GM12801 (cell line): Measurements from ENCODE around the gene CYP4F8.

Experiments
- TF ChIP-seq, protein P1 (sequence below): IDR thresholded peaks from one replicate; pipeline ENCODE4 v1.5.1; 2011; ENCODE audit warnings: control low read depth; ENCODE audit not compliant: insufficient read length; ENCODE audit errors: extremely low read depth

Gene CYP4F8

DNA sequence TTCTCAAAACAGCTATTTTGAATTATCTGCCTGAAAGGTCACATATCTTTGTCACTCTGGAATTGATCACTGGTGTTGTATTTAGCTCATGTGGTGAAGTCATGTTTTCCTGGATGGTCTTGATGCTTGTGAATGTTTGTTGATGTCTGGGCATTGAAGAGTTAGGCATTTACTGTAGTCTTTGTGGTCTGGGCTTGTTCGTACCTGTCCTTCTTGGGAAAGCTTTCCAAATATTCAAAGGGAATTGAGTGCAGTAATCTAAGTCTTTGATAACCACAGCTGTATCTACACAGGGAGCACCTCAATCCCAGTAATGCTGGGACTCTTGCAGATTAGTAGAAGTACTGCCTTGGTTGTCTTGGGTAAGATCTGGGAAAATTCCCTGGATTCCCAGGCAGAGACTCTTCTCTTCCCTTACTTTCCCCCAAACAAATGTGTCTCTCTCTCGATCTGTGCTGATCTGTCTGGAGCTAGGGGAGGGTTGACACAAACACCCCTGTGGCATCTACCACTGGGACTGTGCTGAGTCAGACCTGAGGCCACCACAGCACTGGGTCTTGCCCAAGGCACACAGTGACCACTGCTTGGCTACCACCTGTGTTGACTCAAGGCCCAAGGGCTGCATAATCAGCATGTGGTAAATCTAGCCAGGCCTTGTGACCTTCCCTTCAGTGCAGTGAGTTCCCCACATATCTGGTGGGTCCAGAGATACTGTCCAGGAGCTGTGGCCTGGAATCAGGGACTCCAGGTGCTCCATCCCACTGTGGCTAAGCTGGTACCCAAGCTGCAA lies 20.2 kb downstream of the CYP4F8 start:
- TF ChIP-seq, protein P1, sequence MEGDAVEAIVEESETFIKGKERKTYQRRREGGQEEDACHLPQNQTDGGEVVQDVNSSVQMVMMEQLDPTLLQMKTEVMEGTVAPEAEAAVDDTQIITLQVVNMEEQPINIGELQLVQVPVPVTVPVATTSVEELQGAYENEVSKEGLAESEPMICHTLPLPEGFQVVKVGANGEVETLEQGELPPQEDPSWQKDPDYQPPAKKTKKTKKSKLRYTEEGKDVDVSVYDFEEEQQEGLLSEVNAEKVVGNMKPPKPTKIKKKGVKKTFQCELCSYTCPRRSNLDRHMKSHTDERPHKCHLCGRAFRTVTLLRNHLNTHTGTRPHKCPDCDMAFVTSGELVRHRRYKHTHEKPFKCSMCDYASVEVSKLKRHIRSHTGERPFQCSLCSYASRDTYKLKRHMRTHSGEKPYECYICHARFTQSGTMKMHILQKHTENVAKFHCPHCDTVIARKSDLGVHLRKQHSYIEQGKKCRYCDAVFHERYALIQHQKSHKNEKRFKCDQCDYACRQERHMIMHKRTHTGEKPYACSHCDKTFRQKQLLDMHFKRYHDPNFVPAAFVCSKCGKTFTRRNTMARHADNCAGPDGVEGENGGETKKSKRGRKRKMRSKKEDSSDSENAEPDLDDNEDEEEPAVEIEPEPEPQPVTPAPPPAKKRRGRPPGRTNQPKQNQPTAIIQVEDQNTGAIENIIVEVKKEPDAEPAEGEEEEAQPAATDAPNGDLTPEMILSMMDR = no peak

DNA sequence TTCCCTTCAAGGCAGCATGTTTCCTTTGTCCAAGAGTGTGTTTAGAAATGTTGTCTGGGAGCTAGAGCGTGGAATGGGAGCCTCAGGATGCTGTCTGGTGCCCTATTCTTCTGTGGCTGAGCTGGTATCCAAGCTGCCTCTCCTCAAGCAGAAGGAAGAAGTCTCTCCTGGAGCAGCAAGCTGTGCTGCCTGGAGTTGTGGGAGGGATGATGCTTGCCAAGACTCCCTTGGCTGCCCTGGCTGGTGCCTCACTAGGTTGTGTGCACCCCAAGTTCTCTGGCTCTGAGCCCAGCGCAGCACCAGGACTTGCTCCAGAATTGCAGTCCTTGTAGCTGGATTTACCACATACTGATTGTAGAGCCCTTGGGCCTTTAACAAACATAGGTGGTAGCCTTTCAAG lies 21.0 kb downstream of the CYP4F8 start:
- TF ChIP-seq, protein P1 = no peak

DNA sequence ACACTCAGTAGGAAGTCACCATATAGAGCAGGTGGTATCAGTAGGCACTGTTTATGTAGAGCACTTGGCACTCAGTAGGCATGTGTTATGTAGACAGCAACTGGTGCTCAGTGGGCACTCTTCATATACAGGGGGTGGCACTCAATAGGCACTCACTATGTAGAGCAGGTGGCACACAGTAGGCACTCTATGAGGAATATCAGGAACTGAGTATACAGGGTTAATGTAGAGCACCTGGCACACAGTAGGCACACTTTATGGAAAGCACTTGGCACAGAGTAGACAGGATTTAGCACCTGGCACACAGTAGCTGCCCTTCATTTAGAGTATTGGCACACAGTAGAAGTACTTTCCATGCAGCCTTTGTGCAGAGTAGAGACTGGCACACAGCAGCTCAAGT lies 24.6 kb downstream of the CYP4F8 start:
- TF ChIP-seq, protein P1 = no peak

DNA sequence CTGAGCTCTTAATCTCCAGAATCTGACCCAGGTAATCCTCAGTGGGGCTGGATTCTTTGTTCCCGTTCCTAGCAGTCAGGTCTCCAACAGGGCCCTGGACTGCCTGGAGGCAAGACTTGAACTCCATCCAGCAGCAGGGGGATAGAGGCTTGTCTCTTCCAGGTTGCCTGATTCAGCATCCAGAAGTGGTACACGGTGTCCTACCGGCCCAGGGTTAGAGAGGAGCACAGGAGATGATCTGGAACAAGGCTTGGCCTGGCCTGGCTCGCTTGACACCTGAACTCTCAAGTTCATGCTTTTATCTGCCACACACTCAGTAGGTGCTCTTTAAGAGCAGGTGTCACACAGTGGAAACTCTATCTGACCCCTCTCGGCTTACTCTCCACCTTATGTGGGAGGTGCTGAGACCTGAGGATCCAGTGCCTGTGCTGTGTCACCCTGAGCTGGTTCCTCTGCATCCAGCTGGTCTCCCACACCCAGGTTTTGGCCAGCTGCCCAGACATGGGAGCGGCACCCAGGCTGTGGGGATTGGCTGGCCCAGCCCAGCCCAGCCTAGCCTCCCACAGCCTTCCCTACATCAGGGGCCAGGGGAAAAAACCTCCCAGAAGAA lies 25.4 kb downstream of the CYP4F8 start, which contains the start of gene CYP4F3:
CYP4F3 (plus strand) TSS at position 604 of the 610 bp plus-strand sequence. CDS start 519 bp downstream, outside the sequence.
- TF ChIP-seq, protein P1 = no peak

DNA sequence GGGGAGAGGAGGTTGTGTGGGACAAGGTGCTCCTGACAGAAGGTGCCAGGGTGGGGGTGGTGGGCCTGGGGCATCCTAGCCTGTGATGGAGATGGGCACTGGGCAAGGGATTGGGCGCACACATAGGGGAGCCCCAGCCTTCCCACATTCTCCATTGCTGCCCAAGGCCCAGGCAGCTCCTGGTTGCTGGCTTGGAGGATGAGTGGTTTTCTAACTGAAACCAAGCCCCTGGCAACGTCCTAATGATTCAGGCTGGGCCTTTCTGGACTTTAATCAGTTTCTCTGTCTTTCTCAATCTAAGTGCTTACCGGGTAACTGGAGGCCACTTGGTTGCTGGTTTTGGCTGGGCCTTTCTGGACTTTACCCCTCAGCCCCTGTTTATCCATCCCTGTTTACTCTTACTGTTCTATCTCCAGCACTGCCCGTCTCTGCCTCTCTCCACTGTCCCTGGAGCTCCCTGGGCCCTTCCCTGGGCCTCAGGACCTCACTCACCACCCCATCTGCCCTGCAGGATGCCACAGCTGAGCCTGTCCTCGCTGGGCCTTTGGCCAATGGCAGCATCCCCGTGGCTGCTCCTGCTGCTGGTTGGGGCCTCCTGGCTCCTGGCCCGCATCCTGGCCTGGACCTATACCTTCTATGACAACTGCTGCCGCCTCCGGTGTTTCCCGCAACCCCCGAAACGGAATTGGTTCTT lies 26.0 kb downstream of the CYP4F8 start:
- TF ChIP-seq, protein P1 = no peak

DNA sequence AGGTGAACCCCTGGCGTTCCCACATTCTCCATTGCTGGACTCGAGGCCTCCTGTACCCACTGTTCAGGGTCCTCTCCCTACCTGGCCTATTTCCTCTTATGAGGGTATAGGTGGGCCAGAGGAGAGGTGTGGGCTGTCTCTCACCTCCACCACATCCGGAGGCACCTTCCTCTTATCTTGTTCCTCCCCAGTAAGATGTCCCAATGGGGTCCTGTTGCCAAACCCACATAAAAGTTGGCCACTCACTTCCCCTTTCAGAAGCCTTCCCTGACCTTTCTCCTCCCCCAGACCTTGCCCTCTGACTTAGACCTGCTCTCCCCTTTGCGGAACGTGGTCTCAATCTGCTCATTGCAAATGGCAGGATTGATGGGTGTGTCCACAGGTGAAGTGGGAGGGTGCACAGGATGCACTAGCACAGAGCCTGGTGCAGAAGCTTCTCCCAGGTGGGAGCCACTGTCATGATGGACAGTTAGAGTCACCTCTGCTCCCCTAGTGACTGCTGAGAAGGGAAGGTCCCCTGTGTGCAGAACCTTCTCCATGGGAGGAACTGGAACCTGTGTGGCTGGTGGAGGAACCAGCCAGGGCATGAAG lies 27.0 kb downstream of the CYP4F8 start:
- TF ChIP-seq, protein P1 = no peak

DNA sequence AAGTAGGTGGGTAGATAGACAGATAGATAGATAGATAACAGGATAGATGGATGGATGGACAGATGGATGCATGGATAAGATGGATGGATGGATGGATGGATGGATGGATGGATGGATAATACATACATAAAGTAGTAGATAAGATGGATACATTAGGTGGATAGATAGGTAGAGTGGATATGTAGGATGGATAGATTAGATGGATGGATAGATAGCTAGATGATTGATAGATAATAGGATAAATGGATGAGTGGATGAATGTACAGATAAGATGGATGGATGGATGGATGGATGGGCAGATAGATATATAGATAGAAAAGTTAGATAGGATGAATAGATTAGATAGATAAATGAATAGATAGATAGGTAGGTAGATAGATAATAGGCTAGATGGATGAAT lies 27.8 kb downstream of the CYP4F8 start:
- TF ChIP-seq, protein P1 = no peak
